IPS-18a (cell line): ENCODE data around the gene KRT71.

ENCODE experiments used
- H3K27ac ChIP-seq: one replicate; pipeline ENCODE4 v1.5.1; 2013; ENCODE audit warnings: low read length
- H3K27me3 ChIP-seq: one replicate; pipeline ENCODE4 v1.6.1; 2013; ENCODE audit warnings: mild to moderate bottlenecking, low read length; ENCODE audit not compliant: control insufficient read depth, insufficient read depth
- H3K36me3 ChIP-seq: one replicate; pipeline ENCODE4 v1.6.1; 2013; ENCODE audit warnings: low read depth, low read length; ENCODE audit not compliant: control insufficient read depth
- H3K4me1 ChIP-seq: one replicate; pipeline ENCODE4 v1.6.1; 2013; ENCODE audit warnings: low read depth, low read length; ENCODE audit not compliant: control insufficient read depth
- H3K4me3 ChIP-seq: one replicate; pipeline ENCODE4 v1.5.1; 2013; ENCODE audit warnings: low read length
- H3K9ac ChIP-seq: one replicate; pipeline ENCODE4 v1.6.1; 2013; ENCODE audit warnings: mild to moderate bottlenecking, low read length, moderate library complexity
- H3K9me3 ChIP-seq: one replicate; pipeline ENCODE4 v1.6.1; 2013; ENCODE audit warnings: low read depth, low read length; ENCODE audit not compliant: control insufficient read depth

Gene KRT71

GRCh38 chr12:52525661-52526499 is 27.1 kb downstream of the KRT71 start:
- H3K9me3 ChIP-seq, result no peaks in the 10 kb centered on the region
- no peak overlapping the region for H3K4me3 ChIP-seq
- H3K4me1 ChIP-seq, result no peaks in the 10 kb centered on the region
- H3K9ac ChIP-seq, result no peak overlapping the region
- no peak overlapping the region for H3K27ac ChIP-seq
- H3K36me3 ChIP-seq, result no peaks in the 10 kb centered on the region
- H3K27me3 ChIP-seq, result no peaks in the 10 kb centered on the region

GRCh38 chr12:52524898-52525591 is 27.9 kb downstream of the KRT71 start:
- Histone ChIP-seq H3K27ac (no peak overlapping the region), H3K36me3 (no peaks in the 10 kb centered on the region), H3K4me1 (no peaks in the 10 kb centered on the region), H3K27me3 (no peaks in the 10 kb centered on the region), H3K9ac (no peak overlapping the region), H3K9me3 (no peaks in the 10 kb centered on the region), H3K4me3 (no peak overlapping the region)

- H3K27ac ChIP-seq, result no peak overlapping the region
- no peaks in the 10 kb centered on the region for H3K4me1 ChIP-seq
- no peaks in the 10 kb centered on the region for H3K9me3 ChIP-seq
- no peaks in the 10 kb centered on the region for H3K27me3 ChIP-seq
- H3K9ac ChIP-seq, result no peak overlapping the region
- H3K4me3 ChIP-seq, result no peak overlapping the region
- no peaks in the 10 kb centered on the region for H3K36me3 ChIP-seq
Observed at GRCh38 chr12:52524241-52524897, 28.6 kb downstream of the KRT71 start.

- Histone ChIP-seq H3K27me3 (no peaks in the 10 kb centered on the region), H3K4me1 (no peaks in the 10 kb centered on the region), H3K27ac (no peak overlapping the region), H3K36me3 (no peaks in the 10 kb centered on the region), H3K9me3 (no peaks in the 10 kb centered on the region), H3K4me3 (no peak overlapping the region), H3K9ac (no peak overlapping the region)
Observed at GRCh38 chr12:52523824-52524223, 29.1 kb downstream of the KRT71 start.

GRCh38 chr12:52522346-52523011 is 30.5 kb downstream of the KRT71 start:
- Histone ChIP-seq H3K27ac (no peak overlapping the region), H3K9me3 (no peaks in the 10 kb centered on the region), H3K36me3 (no peaks in the 10 kb centered on the region), H3K9ac (no peak overlapping the region), H3K27me3 (no peaks in the 10 kb centered on the region), H3K4me1 (no peaks in the 10 kb centered on the region), H3K4me3 (no peak overlapping the region)

- H3K4me3 ChIP-seq, result no peak overlapping the region
- H3K4me1 ChIP-seq, result no peaks in the 10 kb centered on the region
- H3K27me3 ChIP-seq, result no peaks in the 10 kb centered on the region
- no peak overlapping the region for H3K9ac ChIP-seq
- H3K27ac ChIP-seq, result no peak overlapping the region
- H3K9me3 ChIP-seq, result no peaks in the 10 kb centered on the region
- no peaks in the 10 kb centered on the region for H3K36me3 ChIP-seq
Observed at GRCh38 chr12:52521568-52522266, 31.2 kb downstream of the KRT71 start.

- H3K4me3 ChIP-seq, result no peak overlapping the region
- no peaks in the 10 kb centered on the region for H3K27me3 ChIP-seq
- H3K36me3 ChIP-seq, result no peaks in the 10 kb centered on the region
- no peaks in the 10 kb centered on the region for H3K9me3 ChIP-seq
- H3K27ac ChIP-seq, result no peak overlapping the region
- no peaks in the 10 kb centered on the region for H3K4me1 ChIP-seq
- no peak overlapping the region for H3K9ac ChIP-seq
Observed at GRCh38 chr12:52521175-52521567, 31.8 kb downstream of the KRT71 start.

- Histone ChIP-seq H3K27ac (no peak within 1 kb of the TSS), H3K27me3 (no peaks in the 10 kb centered on the region)
Observed at GRCh38 chr12:52519826-52520662, 32.9 kb downstream of the KRT71 start, which contains the start of gene KRT5. Gene KRT5 (minus strand): TSS chr12:52520394. CDS start chr12:52520296, 98 bp downstream.

GRCh38 chr12:52519387-52519703 is 33.6 kb downstream of the KRT71 start:
- Histone ChIP-seq H3K9me3 (no peaks in the 10 kb centered on the region), H3K4me3 (no peak overlapping the region), H3K4me1 (no peaks in the 10 kb centered on the region), H3K27ac (no peak overlapping the region), H3K27me3 (no peaks in the 10 kb centered on the region), H3K36me3 (no peaks in the 10 kb centered on the region), H3K9ac (no peak overlapping the region)

More at GRCh38 chr12:52519826-52520662, 32.9 kb downstream of the KRT71 start, which contains the start of gene KRT5:
- H3K36me3 ChIP-seq, result no peaks in the 10 kb centered on the region
- H3K4me1 ChIP-seq, result no peaks in the 10 kb centered on the region
- no peaks in the 10 kb centered on the region for H3K9me3 ChIP-seq
- H3K9ac ChIP-seq, result no peak within 1 kb of the TSS
- H3K4me3 ChIP-seq, result no peak within 1 kb of the TSS

- no peak overlapping the region for H3K9ac ChIP-seq
- H3K9me3 ChIP-seq, result no peaks in the 10 kb centered on the region
- H3K27me3 ChIP-seq, result no peaks in the 10 kb centered on the region
- no peak overlapping the region for H3K4me3 ChIP-seq
- no peaks in the 10 kb centered on the region for H3K36me3 ChIP-seq
- H3K4me1 ChIP-seq, result no peaks in the 10 kb centered on the region
- no peak overlapping the region for H3K27ac ChIP-seq
Observed at GRCh38 chr12:52518574-52519386, 34.2 kb downstream of the KRT71 start.
